Ascending aorta (tissue), 2 donors: ENCODE data around the gene PPP2R3C. TPM values are rescaled to one million over a fixed set of nuclear protein-coding genes. Genes with fewer than 3 reads are reported as not detected.

Source experiments
- DNase-seq, 2 donors: peaks; one replicate each; pipeline ENCODE4 v3.0.0-alpha.2; 2019; ENCODE audit warnings: low spot score in 2 of 2
- H3K27ac ChIP-seq, 2 donors: fragments of 200-600 bp; sonication (generic); one replicate each; pipeline ENCODE4 v1.5.1; 2016 to 2017; ENCODE audit warnings: mild to moderate bottlenecking in 1 of 2
- H3K27me3 ChIP-seq: fragments of 200-600 bp; sonication (generic); one replicate; pipeline ENCODE4 v1.5.1; 2017
- H3K36me3 ChIP-seq, 2 donors: fragments of 200-600 bp; sonication (generic); one replicate each; pipeline ENCODE4 v1.5.1; 2016
- H3K4me1 ChIP-seq, 2 donors: fragments of 200-600 bp; sonication (generic); one replicate each; pipeline ENCODE4 v1.5.1; 2016 to 2017; ENCODE audit warnings: mild to moderate bottlenecking in 1 of 2
- H3K4me3 ChIP-seq, 2 donors: fragments of 200-600 bp; sonication (generic); one replicate each; pipeline ENCODE4 v1.5.1; 2016 to 2017; ENCODE audit warnings: mild to moderate bottlenecking in 1 of 2
- H3K9me3 ChIP-seq, 2 donors: fragments of 200-600 bp; sonication (generic); one replicate each; pipeline ENCODE4 v1.5.1; 2016
- intact Hi-C: fragments of 100-400 bp; cut with DNase I; formaldehyde crosslinking; loops from one replicate; pipeline ENCODE4 v1.15.1; 2023
- total RNA-seq: library from RNA; depleted of rRNA; stranded (reverse); fragments of >200 nt; gene quantifications from one replicate; pipeline ENCODE4 v1.1.0, GENCODE V29; 2016
- TF ChIP-seq, protein P1 (sequence below), 3 experiments: fragments of 200-600 bp in 2 of 3; fragments of 450-650 bp in 1 of 3; sonication (generic) in 2 of 3; IDR thresholded peaks; one replicate each; pipeline ENCODE4 v1.5.1; 2016 to 2019; ENCODE audit warnings: antibody characterized with exemption in 3 of 3, mild to moderate bottlenecking in 1 of 3, moderate library complexity in 1 of 3

PPP2R3C gene
- total RNA-seq, 1 donor from 2014 or later = 63.6 TPM

DNA sequence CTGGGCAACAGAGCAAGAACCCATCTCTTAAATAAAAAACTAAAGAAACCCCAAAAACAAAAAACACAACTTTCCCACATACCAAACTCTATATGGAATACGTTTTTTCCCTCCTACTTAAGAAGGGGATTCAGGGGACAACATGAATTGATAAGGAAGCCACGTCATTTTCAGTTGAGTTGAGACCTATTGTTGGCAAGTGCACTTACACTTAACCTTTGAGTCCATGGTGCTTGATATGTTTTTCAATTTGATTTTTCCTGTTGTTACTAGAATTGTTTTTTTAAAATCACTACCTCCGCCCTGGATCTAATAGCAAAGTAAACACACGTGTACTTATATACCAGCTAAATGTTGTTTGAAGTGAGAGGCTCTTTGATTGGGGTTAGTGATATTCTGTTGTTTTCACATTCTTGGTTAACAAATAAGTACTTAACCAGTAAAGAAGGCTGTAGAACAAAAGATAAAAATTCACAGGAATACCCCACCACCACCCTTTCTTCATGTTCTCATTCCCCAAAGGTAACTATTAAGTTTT lies 73.7 kb downstream of the PPP2R3C start:
- TF ChIP-seq, protein P1, sequence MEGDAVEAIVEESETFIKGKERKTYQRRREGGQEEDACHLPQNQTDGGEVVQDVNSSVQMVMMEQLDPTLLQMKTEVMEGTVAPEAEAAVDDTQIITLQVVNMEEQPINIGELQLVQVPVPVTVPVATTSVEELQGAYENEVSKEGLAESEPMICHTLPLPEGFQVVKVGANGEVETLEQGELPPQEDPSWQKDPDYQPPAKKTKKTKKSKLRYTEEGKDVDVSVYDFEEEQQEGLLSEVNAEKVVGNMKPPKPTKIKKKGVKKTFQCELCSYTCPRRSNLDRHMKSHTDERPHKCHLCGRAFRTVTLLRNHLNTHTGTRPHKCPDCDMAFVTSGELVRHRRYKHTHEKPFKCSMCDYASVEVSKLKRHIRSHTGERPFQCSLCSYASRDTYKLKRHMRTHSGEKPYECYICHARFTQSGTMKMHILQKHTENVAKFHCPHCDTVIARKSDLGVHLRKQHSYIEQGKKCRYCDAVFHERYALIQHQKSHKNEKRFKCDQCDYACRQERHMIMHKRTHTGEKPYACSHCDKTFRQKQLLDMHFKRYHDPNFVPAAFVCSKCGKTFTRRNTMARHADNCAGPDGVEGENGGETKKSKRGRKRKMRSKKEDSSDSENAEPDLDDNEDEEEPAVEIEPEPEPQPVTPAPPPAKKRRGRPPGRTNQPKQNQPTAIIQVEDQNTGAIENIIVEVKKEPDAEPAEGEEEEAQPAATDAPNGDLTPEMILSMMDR (IDR thresholded peaks at IDR 0.05) = no peak
- Histone ChIP-seq H3K4me1 (peaks cover 0 to 14% of the 10 kb centered on the region in 2 donors), H3K27me3 (no peaks in the 10 kb centered on the region), H3K9me3 (no peaks in the 10 kb centered on the region), H3K36me3 (peaks cover 0 to under 1% of the 10 kb centered on the region in 2 donors), H3K27ac (peak overlapping the region in 1 of 2 donors; percentile 1), H3K4me3 (peak overlapping the region; percentile 81 to 89)
- DNase-seq = no peak
- intact Hi-C loops = loop anchor here (2.0 to 10.0 kb wide), 6 partner anchors 176 to 777 kb away; partner anchors contain the start of genes BRMS1L, CFL2, NFKBIA and SPTSSA

DNA sequence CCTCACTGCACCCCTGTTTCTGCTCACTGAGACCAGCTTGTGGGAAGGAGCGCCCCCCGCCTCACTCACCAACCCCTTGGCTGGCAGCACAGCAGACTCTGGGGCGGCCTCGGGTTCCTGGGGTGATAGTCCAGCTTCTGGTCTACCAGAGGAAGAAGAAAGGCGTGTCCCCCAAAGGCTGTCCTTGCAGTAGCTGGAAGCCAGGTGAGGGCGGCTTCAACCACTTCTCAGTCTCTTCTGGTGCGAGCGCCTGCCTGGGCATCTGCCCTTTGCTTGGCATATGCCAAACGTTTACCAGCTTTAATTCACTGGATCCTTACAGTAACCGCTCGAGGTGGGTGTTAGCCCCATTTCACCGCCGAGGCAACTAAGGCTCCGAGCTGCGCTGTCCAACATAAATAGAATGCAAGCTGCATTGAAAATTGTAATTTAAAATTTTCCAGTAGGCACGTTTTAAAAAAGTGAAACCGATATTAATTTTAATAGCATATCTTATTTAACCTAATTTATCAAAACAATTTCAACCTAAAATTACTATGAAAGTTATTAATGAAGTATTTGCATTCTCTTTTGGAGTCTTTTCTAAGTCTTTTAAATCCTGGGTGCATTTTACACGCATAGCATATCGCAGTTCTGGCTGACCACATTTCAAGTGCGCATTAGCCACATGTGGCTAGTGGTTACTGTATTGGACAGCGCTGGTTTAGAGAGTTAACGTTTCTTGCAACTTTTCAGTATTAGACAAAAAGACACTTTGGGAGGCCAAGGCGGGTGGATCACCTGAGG lies 74.8 kb downstream of the PPP2R3C start:
- TF ChIP-seq, protein P1 (IDR thresholded peaks at IDR 0.05) = no peak
- peak; percentile 14 to 81 for DNase-seq
- H3K27ac ChIP-seq = peak overlapping the region; percentile 99
- H3K36me3 ChIP-seq = no peaks in the 10 kb centered on the region
- peak overlapping the region; percentile 81 to 89 for H3K4me3 ChIP-seq
- peaks cover 0 to 14% of the 10 kb centered on the region in 2 donors for H3K4me1 ChIP-seq
- H3K9me3 ChIP-seq = no peaks in the 10 kb centered on the region
- H3K27me3 ChIP-seq = no peaks in the 10 kb centered on the region
- intact Hi-C loops = loop anchor here (1.0 to 10.0 kb wide), 8 partner anchors 65 to 778 kb away; partner anchors contain the start of genes BRMS1L, CFL2, NFKBIA and PRORP

DNA sequence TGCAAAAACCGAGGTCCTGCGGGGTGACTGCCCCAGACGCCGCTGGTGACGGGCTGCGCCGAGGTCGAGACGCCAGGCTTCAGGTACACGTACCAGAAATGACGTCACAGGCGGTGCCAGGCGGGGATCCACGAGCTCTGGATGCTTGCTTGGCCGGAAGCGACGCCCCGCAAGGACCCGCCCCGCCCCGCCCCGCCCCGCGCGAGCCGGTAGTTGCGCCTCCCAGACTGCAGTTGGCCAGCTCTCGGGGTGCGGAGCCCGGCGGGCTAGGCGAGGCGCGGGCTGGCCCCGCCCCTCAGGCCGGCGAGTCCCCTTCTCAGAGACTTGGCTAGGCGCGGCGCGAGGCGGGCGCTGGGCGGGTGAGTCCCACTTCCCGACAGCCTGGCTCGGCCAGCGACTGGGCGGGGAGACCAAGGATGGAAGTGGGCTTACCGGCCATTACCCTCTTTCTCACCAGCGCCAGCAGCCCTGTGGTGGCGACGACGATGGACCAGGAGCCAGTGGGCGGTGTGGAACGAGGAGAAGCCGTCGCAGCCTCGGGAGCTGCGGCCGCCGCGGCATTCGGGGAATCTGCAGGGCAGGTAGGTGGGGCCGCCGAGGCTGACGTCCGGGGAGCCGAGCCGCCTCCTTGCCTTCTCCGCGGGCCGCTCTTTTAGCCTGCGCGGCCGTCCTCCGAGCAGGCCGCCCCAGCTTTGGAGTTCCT lies 75.6 kb downstream of the PPP2R3C start, which contains the start of gene FAM177A1:
Gene FAM177A1, plus strand, starts transcription at position 225 of the 703 bp plus-strand sequence. Its CDS starts 192 bp downstream, at position 417.
- DNase-seq = peak; percentile 97 to 100
- intact Hi-C loops = loop anchor here (1.0 to 10.0 kb wide), 8 partner anchors 64 to 779 kb away; partner anchors contain the start of genes BRMS1L, CFL2, NFKBIA and PRORP
- H3K36me3 ChIP-seq = no peaks in the 10 kb centered on the region
- peaks cover 0 to 14% of the 10 kb centered on the region in 2 donors for H3K4me1 ChIP-seq
- TF ChIP-seq, protein P1 (IDR thresholded peaks at IDR 0.05) = no peak
- peak within 1 kb of the TSS; percentile 81 to 89 for H3K4me3 ChIP-seq
- no peaks in the 10 kb centered on the region for H3K27me3 ChIP-seq
- H3K27ac ChIP-seq = peak within 1 kb of the TSS; percentile 99
- H3K9me3 ChIP-seq = no peaks in the 10 kb centered on the region

DNA sequence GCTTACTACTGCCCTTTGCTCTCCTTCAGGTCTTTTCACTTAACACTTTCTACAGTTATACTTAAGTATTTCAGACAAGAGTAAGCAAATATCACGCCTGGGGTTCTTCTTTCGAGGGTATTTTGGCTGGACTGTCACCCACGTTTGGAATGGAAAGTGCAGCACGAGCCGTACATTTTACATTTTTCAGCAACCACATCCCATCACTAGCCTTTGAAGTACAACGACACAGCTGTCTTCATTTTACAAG lies 76.1 kb downstream of the PPP2R3C start:
- peak overlapping the region; percentile 81 to 89 for H3K4me3 ChIP-seq
- no peak for DNase-seq
- H3K9me3 ChIP-seq = no peaks in the 10 kb centered on the region
- H3K27me3 ChIP-seq = no peaks in the 10 kb centered on the region
- H3K27ac ChIP-seq = peak overlapping the region; percentile 99
- TF ChIP-seq, protein P1 (IDR thresholded peaks at IDR 0.05) = no peak
- no peaks in the 10 kb centered on the region for H3K36me3 ChIP-seq
- peaks cover 0 to 12% of the 10 kb centered on the region in 2 donors for H3K4me1 ChIP-seq
- intact Hi-C loops = loop anchor here (1.0 to 10.0 kb wide), 8 partner anchors 63 to 779 kb away; partner anchors contain the start of genes BRMS1L, CFL2, NFKBIA and PRORP

DNA sequence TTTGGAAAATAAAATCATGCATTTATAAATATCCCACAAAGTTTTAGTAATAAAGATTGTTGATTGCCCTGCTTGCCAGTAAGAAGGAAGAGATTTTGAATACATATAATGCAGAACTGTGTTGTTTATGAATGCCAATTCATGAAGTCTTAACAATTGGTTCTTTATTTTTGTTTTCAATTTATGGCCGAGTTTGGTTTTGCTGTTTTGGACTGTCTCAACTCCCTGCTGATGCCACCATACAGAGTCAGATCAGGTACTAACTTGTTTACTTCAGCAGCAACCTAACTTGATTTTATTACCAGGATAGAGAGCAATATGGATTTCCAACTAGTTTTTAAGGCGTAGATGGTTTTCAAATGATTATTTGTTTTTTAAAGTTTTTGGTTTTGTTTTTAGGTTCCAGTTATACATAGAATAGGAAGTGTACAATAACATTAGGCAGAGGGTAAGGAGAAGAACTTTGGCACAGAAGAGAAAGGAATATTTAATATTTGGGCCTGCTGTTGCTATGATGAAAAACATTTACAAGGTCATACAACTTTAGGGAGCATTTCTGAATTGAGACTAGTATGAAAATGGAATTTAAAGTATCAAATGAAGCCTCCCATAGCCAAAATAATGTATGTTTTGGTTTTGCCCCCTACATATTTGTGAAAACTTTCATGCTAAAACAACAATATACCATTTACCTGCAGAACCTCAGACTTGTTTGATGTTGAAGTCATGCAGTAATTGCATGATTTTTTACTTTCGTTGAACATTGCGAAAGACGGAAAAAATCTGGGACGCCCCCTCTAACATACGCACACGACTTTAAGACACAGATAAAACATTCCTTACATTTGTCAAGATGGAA lies 76.6 kb downstream of the PPP2R3C start:
- no peak for DNase-seq
- peak overlapping the region; percentile 99 for H3K27ac ChIP-seq
- peaks cover 0 to 9% of the 10 kb centered on the region in 2 donors for H3K4me1 ChIP-seq
- H3K36me3 ChIP-seq = no peaks in the 10 kb centered on the region
- peak overlapping the region; percentile 81 to 89 for H3K4me3 ChIP-seq
- H3K9me3 ChIP-seq = no peaks in the 10 kb centered on the region
- TF ChIP-seq, protein P1 (IDR thresholded peaks at IDR 0.05) = no peak
- intact Hi-C loops = loop anchor here (5.0 to 10.0 kb wide), 5 partner anchors 173 to 780 kb away; partner anchors contain the start of genes BRMS1L, NFKBIA and SPTSSA
- no peaks in the 10 kb centered on the region for H3K27me3 ChIP-seq
